ENCODE results near the gene GLYATL3. TPM values are rescaled to one million over a fixed set of nuclear protein-coding genes. Genes with fewer than 3 reads are reported as not detected.

GLYATL3 gene
- total RNA-seq, 1 experiment from 2014 or later, result not detected

DNA sequence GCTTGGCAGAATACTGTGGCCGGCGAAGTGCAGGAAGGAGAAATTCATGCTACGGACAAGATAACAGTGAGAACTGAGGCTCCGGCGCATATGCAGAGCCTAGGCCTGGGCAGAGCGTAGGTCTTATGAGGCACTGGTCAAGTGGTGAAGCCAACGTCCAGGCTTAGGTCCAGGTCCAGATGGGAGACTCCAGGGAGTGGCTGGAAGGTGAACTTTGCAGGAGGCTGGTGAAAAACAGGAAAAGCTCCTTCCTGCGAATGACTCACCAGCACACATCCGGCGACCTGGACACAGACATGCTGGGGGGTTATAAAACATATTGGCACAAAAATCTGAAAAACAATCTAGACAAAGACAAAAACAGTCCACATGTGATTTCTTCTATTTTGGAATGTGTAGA lies 66.1 kb downstream of the GLYATL3 start:
- no peak for DNase-seq (ENCODE audit: low spot score)

GRCh38 chr6:49570474-49571079 lies 70.9 kb downstream of the GLYATL3 start:
- in situ Hi-C loops (cut with HindIII; ENCODE audit: low sequenced_read_pairs), result no loop called here
- no peak for DNase-seq (ENCODE audit: low spot score)

More for the DNA sequence above, 66.1 kb downstream of the GLYATL3 start:
- in situ Hi-C loops (cut with HindIII; ENCODE audit: low sequenced_read_pairs), result no loop called here

DNA sequence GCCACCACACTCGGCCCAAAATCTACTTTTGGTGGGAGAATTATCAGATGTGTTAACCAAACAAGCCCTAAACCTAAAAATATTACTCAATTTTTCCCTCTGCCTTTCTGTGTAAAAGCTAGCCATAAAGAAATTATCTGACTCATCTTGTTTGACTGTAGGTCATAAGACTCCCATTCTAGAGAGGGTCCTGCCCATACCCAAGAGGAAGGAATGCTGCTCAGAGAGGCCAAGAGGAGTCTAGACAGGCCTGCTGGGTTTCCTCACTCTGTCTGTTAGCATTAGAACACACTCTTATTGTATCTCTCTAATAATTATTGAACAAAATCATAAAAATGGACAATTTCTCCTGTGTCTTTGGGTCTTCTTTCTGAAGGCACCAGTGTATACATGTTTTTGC lies 76.9 kb downstream of the GLYATL3 start:
- in situ Hi-C loops (cut with HindIII; ENCODE audit: low sequenced_read_pairs), result no loop called here
- DNase-seq (ENCODE audit: low spot score), result no peak

Other genes starting within 250 kb of the GLYATL3 start
- gene MMUT, start 36.7 kb upstream of the GLYATL3 start, total RNA-seq (2014; rRNA removed; shearing (Covaris generic)), result 12.7 and 15.1 TPM in 2 replicates
- gene CENPQ, start 36.6 kb upstream of the GLYATL3 start, total RNA-seq (2014; rRNA removed; shearing (Covaris generic)), result 9.1 and 17.7 TPM in 2 replicates
- gene C6orf141, start 50.7 kb downstream of the GLYATL3 start, total RNA-seq (2014; rRNA removed; shearing (Covaris generic)), result 0.17 TPM in 1 of 2 replicates, not detected in the other
- gene RHAG, start 136.9 kb downstream of the GLYATL3 start, total RNA-seq (2014; rRNA removed; shearing (Covaris generic)), result not detected in 2 replicates
- gene CRISP2, start 213.6 kb downstream of the GLYATL3 start, total RNA-seq (2014; rRNA removed; shearing (Covaris generic)), result not detected in 2 replicates
- gene CRISP3, start 244.5 kb downstream of the GLYATL3 start, total RNA-seq (2014; rRNA removed; shearing (Covaris generic)), result not detected in 2 replicates

Measured in G401 (cell line).